GOT3 (cell line): ENCODE results near the gene SLC1A2.

Experiments
- DNase-seq: peaks from one replicate; lab custom pipeline; 2025; ENCODE audit warnings: mixed read lengths; lab: John Stamatoyannopoulos, UW

The SLC1A2 gene

GRCh38 chr11:35223991-35224390 is 195.4 kb downstream of the SLC1A2 start:
- no peak for DNase-seq

DNA sequence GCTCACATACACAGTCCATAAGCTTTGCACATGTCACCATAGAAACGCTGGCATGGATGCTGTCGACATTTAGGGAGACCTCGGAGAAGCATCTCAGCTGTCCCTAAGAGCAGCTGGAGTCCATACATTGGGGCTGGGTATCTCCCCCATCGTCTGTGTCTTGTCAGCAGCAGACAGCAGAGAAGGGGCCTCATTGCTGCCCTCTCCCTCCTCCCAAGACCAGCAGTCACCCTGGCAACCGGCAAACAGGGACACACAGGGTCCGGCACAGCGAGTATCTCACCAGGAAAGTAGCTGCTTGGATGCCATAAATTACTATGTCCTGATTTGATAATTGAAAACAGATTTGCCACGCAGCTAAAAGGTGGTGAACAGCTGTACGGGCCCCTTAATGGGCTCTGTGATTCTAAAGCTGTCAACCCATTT is 196.0 kb downstream of the SLC1A2 start:
- no peak for DNase-seq

DNA sequence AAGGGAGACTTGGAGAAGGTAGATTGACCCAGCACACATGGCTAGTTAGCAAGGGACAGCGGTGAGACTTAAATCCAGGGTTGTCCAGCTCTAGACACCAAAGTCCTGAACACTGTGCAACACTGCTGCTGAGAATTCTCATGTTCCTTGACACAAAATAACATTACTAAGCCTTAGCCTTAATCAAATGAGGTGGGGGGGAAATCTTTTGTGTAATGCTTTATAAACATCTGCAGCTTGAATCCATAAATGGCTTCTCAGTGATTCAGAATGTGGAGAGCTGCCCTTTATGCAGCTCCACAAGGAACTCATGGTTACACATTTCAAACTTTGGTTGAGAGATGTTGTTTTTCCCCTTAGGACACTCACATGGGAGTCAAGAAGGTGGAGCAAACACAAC is 200.4 kb downstream of the SLC1A2 start:
- no peak for DNase-seq

- no peak for DNase-seq
Measured at GRCh38 chr11:35216962-35217678, 202.2 kb downstream of the SLC1A2 start.

DNA sequence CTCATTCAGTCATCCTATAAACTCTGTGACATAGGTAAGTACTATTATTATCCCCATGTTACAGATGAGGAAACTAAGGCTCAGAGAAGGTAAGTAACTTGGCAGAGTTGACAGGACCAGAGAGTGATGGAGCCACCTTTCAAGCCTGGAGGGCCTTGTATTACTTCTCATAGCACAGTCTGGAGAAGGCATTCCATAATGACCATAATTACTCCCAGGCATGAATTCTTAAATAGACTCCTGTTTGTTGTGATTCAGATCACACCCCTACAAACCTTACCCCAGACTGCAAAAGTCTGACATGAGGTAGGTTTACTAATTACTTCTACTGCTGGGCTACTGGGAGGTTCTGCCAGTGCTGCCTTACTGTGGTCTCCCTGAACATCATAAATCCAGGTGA is 203.4 kb downstream of the SLC1A2 start:
- no peak for DNase-seq

- DNase-seq: peak; percentile 42
Measured at GRCh38 chr11:35214792-35215193, 204.6 kb downstream of the SLC1A2 start.

DNA sequence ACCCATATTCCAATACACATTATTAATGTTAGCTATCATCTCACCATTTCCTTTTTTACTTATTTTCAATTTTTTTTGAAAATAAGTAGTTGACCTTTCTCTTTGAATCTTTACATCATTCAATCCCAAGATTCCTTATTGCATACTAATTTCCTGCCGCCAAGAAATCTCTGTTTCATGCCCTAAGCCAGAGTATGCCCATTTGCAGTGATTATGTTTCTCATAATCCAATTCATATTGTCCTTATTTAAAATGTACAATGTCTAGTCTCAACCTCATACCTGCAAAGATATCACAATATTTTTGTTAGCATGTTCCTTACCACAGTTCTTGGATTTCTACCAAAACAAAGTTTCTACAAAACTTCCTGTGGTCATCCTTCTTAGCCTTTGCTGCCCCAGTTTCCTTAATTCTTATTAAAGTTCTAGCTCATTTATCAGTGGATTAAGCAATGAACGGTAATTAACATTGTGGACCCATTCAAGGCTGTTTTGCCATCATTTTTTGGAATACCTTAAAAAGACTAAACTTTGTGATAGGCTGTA is 205.1 kb downstream of the SLC1A2 start:
- no peak for DNase-seq

GRCh38 chr11:35211952-35212351 is 207.4 kb downstream of the SLC1A2 start:
- DNase-seq: no peak

- DNase-seq: no peak
Measured at GRCh38 chr11:35210876-35211546, 208.3 kb downstream of the SLC1A2 start.

- no peak for DNase-seq
Measured at GRCh38 chr11:35208795-35209194, 210.6 kb downstream of the SLC1A2 start.

- no peak for DNase-seq
Measured at GRCh38 chr11:35207471-35208403, 211.6 kb downstream of the SLC1A2 start.

GRCh38 chr11:35206616-35207015 is 212.7 kb downstream of the SLC1A2 start:
- no peak for DNase-seq

DNA sequence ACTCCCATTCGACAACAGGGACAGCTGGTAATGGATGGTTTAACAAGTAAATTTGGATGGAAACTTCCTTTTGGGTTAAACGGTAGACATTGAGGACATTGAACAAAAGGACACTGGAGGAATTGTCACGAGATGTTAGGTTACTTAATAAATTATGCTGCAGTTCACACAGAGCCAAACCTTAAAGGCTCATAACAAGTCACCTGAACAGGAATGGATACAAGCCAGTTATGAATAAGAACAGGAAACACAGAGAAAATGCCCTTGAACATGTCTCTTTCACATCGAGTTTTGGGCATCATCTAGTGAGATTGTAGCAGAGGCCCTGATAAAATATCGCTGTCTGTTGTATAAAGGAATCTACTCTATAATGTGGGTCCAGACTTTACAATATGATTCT is 214.7 kb downstream of the SLC1A2 start:
- no peak for DNase-seq
